NB4 (cell line): ENCODE data around the gene SSBP4.

Experiments
- CTCF ChIP-seq: IDR thresholded peaks from one replicate; pipeline ENCODE4 v1.5.1; 2012; ENCODE audit warnings: low read depth, low read length
- MYC ChIP-seq: IDR thresholded peaks from 2 replicates; pipeline ENCODE4 v1.6.1; 2011; ENCODE audit warnings: low read depth, low read length
- POLR2A ChIP-seq: IDR thresholded peaks from 2 replicates; pipeline ENCODE4 v1.6.1; 2011; ENCODE audit warnings: mild to moderate bottlenecking; ENCODE audit not compliant: insufficient read length; ENCODE audit errors: extremely low read depth

- TF ChIP-seq POLR2A (no peak), CTCF (no peak), MYC (no peak)
Observed at GRCh38 chr19:18476507-18477041, 57.4 kb downstream of the SSBP4 start.
